Left ventricle myocardium inferior (tissue), 1 donor: ENCODE measurements around the gene PDCD10. TPM values are rescaled to one million over a fixed set of nuclear protein-coding genes. Genes with fewer than 3 reads are reported as not detected.

Experiments used
- DNase-seq: peaks from one replicate; pipeline ENCODE4 v3.0.0-alpha.2; 2020
- H3K27ac ChIP-seq: fragments of 200-600 bp; replicated peaks from 2 replicates; pipeline ENCODE4 v1.8.0; 2021
- H3K27me3 ChIP-seq: fragments of 200-600 bp; 2 replicates; pipeline ENCODE4 v1.8.0; 2021; ENCODE audit warnings: low read depth
- H3K36me3 ChIP-seq: fragments of 200-600 bp; 2 replicates; pipeline ENCODE4 v1.8.0; 2021
- H3K4me1 ChIP-seq: fragments of 200-600 bp; 2 replicates; pipeline ENCODE4 v1.8.0; 2021
- H3K4me3 ChIP-seq: fragments of 200-600 bp; 2 replicates; pipeline ENCODE4 v1.8.0; 2021; ENCODE audit warnings: mild to moderate bottlenecking, moderate library complexity
- H3K9me3 ChIP-seq: fragments of 200-600 bp; replicated peaks from 2 replicates; pipeline ENCODE4 v1.8.0; 2021
- CTCF ChIP-seq: fragments of 200-600 bp; IDR thresholded peaks from 2 replicates; pipeline ENCODE4 v1.8.0; 2021; ENCODE audit warnings: antibody characterized with exemption, mild to moderate bottlenecking, borderline replicate concordance
- intact Hi-C: fragments of 100-400 bp; cut with micrococcal nuclease; formaldehyde crosslinking; loops from one replicate; pipeline ENCODE4 v1.11.0; 2022
- total RNA-seq: library from RNA; stranded (reverse); fragmentation: NEBNext Ultra II Directional; extraction: Animal tissue kit (Norgen Biotek cat#: 25700); gene quantifications from one replicate; pipeline ENCODE4 v1.2.1, GENCODE V29; 2021
- donor health status: DM: no; HTN: yes; CAD: no; lungs with severe emphysema.

PDCD10 gene
- total RNA-seq, 1 donor from 2014 or later = 35.1 TPM

- peak; percentile 62 for TF ChIP-seq CTCF
- intact Hi-C loops = no loop called here
- H3K4me3 ChIP-seq = no peak overlapping the region
- DNase-seq = no peak
- H3K9me3 ChIP-seq = no peaks in the 10 kb centered on the region
- H3K4me1 ChIP-seq = peaks cover 10% of the 10 kb centered on the region
- H3K27ac ChIP-seq = no peak overlapping the region
- no peaks in the 10 kb centered on the region for H3K27me3 ChIP-seq
- H3K36me3 ChIP-seq = no peaks in the 10 kb centered on the region
Observed at GRCh38 chr3:167740961-167741587, 6.4 kb upstream of the PDCD10 start.

- Histone ChIP-seq H3K4me3 (no peak overlapping the region), H3K4me1 (peaks cover 26% of the 10 kb centered on the region), H3K9me3 (no peaks in the 10 kb centered on the region), H3K36me3 (no peaks in the 10 kb centered on the region), H3K27ac (no peak overlapping the region), H3K27me3 (no peaks in the 10 kb centered on the region)
- no peak for TF ChIP-seq CTCF
- intact Hi-C loops = no loop called here
- DNase-seq = no peak
Observed at GRCh38 chr3:167739190-167739810, 4.6 kb upstream of the PDCD10 start.

- no peaks in the 10 kb centered on the region for H3K9me3 ChIP-seq
- no peak overlapping the region for H3K4me3 ChIP-seq
- TF ChIP-seq CTCF = no peak
- H3K36me3 ChIP-seq = no peaks in the 10 kb centered on the region
- no peak overlapping the region for H3K27ac ChIP-seq
- no peaks in the 10 kb centered on the region for H3K27me3 ChIP-seq
- H3K4me1 ChIP-seq = peaks cover 38% of the 10 kb centered on the region
- intact Hi-C loops = no loop called here
- DNase-seq = no peak
Observed at GRCh38 chr3:167738037-167738436, 3.3 kb upstream of the PDCD10 start.

DNA sequence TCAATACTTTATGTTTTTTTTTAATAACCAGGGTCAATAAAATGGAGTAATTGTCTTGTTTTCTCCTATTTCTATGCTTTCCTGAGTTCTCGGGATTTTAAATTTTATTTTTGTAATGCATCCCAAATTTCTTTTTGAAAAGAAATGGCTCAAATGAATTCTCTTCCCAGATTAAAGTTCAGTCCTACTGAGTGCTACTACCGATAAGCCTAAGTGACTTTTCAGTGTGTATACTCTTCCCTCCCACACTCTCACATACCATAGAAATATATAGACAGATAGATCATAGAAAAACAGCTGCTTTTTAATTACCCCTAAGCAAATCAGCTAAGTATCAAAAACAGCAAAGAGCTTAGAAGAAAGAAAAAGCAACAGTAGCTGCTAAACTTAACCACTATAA lies 2.3 kb upstream of the PDCD10 start:
- Histone ChIP-seq H3K4me3 (no peak overlapping the region), H3K4me1 (peaks cover 49% of the 10 kb centered on the region), H3K36me3 (no peaks in the 10 kb centered on the region), H3K27me3 (no peaks in the 10 kb centered on the region), H3K9me3 (no peaks in the 10 kb centered on the region), H3K27ac (no peak overlapping the region)
- intact Hi-C loops = no loop called here
- DNase-seq = no peak
- no peak for TF ChIP-seq CTCF

DNA sequence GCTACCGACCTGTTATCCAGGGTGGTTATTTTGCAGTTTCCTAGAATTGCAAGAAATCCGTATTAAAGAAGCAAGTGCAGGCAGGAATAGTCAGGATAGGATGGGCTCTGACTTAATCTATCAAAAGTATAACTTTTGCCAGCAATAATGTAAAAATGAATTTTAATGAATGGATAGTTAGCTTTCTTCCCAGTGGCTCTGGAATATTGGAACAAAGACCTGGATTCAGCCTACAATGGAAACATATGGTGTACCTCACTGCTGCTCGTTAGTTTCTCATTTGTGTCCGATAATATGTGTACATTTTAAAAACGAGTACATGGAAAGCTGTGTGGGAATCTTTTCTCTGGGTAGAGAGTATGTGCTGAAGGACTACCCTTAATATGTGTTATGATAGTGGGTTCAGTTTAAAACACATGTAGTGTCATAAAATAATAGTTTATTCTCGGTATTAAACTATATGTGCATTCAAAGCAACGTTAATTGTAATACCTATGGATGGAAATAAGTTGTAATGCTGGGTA lies 1.6 kb upstream of the PDCD10 start:
- Histone ChIP-seq H3K27me3 (no peaks in the 10 kb centered on the region), H3K4me3 (peak overlapping the region; percentile 96), H3K27ac (peak overlapping the region; percentile 96), H3K36me3 (no peaks in the 10 kb centered on the region), H3K9me3 (no peaks in the 10 kb centered on the region), H3K4me1 (peaks cover 55% of the 10 kb centered on the region)
- no peak for DNase-seq
- TF ChIP-seq CTCF = no peak
- intact Hi-C loops = no loop called here
